Ectodermal cell (in vitro differentiated cells): ENCODE results near the gene CCDC86.
"Not testable (repeated sequence)": the region's sequence is repeated elsewhere in the genome, so short reads cannot be mapped to it uniquely, and the experiment has no call there.

Experiments used
- H3K27ac ChIP-seq: 2 replicates; pipeline ENCODE4 v1.7.0; 2013; ENCODE audit warnings: mild to moderate bottlenecking, low read depth, low read length; ENCODE audit not compliant: insufficient read depth, poor library complexity, severe bottlenecking
- H3K27me3 ChIP-seq: 2 replicates; pipeline ENCODE4 v1.7.0; 2013; ENCODE audit warnings: mild to moderate bottlenecking, low read length; ENCODE audit not compliant: insufficient read depth, control insufficient read depth, poor library complexity, severe bottlenecking
- H3K36me3 ChIP-seq: one replicate; pipeline ENCODE4 v1.7.0; 2013; ENCODE audit warnings: low read length; ENCODE audit not compliant: control insufficient read depth, insufficient read depth
- H3K4me1 ChIP-seq: one replicate; pipeline ENCODE4 v1.7.0; 2013; ENCODE audit warnings: low read length; ENCODE audit not compliant: control insufficient read depth, insufficient read depth
- H3K4me3 ChIP-seq: 2 replicates; pipeline ENCODE4 v1.7.0; 2013; ENCODE audit warnings: low read depth, low read length, control low read depth; ENCODE audit not compliant: insufficient read depth
- H3K9me3 ChIP-seq: 2 replicates; pipeline ENCODE4 v1.7.0; 2013; ENCODE audit warnings: mild to moderate bottlenecking, low read length, moderate library complexity; ENCODE audit not compliant: control insufficient read depth
- whole genome bisulfite sequencing, 2 experiments: methylation state at CpG; one replicate each; pipeline ENCODE4 v1.1.7; 2013; ENCODE audit warnings: missing lambda C conversion rate in 2 of 2; 5-methylcytosine and 5-hydroxymethylcytosine counted together

The CCDC86 gene

GRCh38 chr11:60810151-60810550 is 31.8 kb upstream of the CCDC86 start:
- WGBS, 2 experiments, result 92 to 94% methylated on average over 4 of the region's 4 CpGs
- Histone ChIP-seq H3K27me3 (no peaks in the 10 kb centered on the region), H3K9me3 (no peaks in the 10 kb centered on the region), H3K4me1 (no peaks in the 10 kb centered on the region), H3K27ac (no peak overlapping the region), H3K4me3 (no peak overlapping the region), H3K36me3 (no peaks in the 10 kb centered on the region)

- H3K27me3 ChIP-seq, result no peaks in the 10 kb centered on the region
- no peaks in the 10 kb centered on the region for H3K9me3 ChIP-seq
- H3K27ac ChIP-seq, result no peak overlapping the region
- no peaks in the 10 kb centered on the region for H3K4me1 ChIP-seq
- H3K36me3 ChIP-seq, result no peaks in the 10 kb centered on the region
- no peak overlapping the region for H3K4me3 ChIP-seq
- 86 to 89% methylated on average over 8 of the region's 8 CpGs for WGBS, 2 experiments
Observed at GRCh38 chr11:60810569-60810968, 31.3 kb upstream of the CCDC86 start.

GRCh38 chr11:60813324-60813723 is 28.6 kb upstream of the CCDC86 start:
- Histone ChIP-seq H3K36me3 (no peaks in the 10 kb centered on the region), H3K9me3 (no peaks in the 10 kb centered on the region), H3K4me3 (no peak overlapping the region), H3K27me3 (no peaks in the 10 kb centered on the region), H3K27ac (no peak overlapping the region), H3K4me1 (no peaks in the 10 kb centered on the region)
- 86 to 94% methylated on average over 1 of the region's 1 CpG for WGBS, 2 experiments

- no peak overlapping the region for H3K27ac ChIP-seq
- no peaks in the 10 kb centered on the region for H3K36me3 ChIP-seq
- H3K27me3 ChIP-seq, result no peaks in the 10 kb centered on the region
- no peak overlapping the region for H3K4me3 ChIP-seq
- no peaks in the 10 kb centered on the region for H3K9me3 ChIP-seq
- 84 to 88% methylated on average over 2 of the region's 2 CpGs for WGBS, 2 experiments
- no peaks in the 10 kb centered on the region for H3K4me1 ChIP-seq
Observed at GRCh38 chr11:60814112-60814511, 27.8 kb upstream of the CCDC86 start.

GRCh38 chr11:60816590-60817157 is 25.2 kb upstream of the CCDC86 start:
- Histone ChIP-seq H3K36me3 (no peaks in the 10 kb centered on the region), H3K9me3 (no peaks in the 10 kb centered on the region)
- 97 to 98% methylated on average over 2 of the region's 2 CpGs for WGBS, 2 experiments

GRCh38 chr11:60818057-60818456 is 23.9 kb upstream of the CCDC86 start:
- no peak overlapping the region for H3K4me3 ChIP-seq
- no peaks in the 10 kb centered on the region for H3K36me3 ChIP-seq
- no peak overlapping the region for H3K27ac ChIP-seq
- no peaks in the 10 kb centered on the region for H3K9me3 ChIP-seq
- H3K4me1 ChIP-seq, result no peaks in the 10 kb centered on the region
- 85 to 88% methylated on average over 4 of the region's 4 CpGs for WGBS, 2 experiments
- H3K27me3 ChIP-seq, result no peaks in the 10 kb centered on the region

More at GRCh38 chr11:60816590-60817157, 25.2 kb upstream of the CCDC86 start:
- Histone ChIP-seq H3K4me1 (no peaks in the 10 kb centered on the region), H3K27ac (no peak overlapping the region), H3K27me3 (no peaks in the 10 kb centered on the region), H3K4me3 (no peak overlapping the region)

- H3K36me3 ChIP-seq, result no peaks in the 10 kb centered on the region
Observed at GRCh38 chr11:60821827-60822599, 19.9 kb upstream of the CCDC86 start.

GRCh38 chr11:60823745-60824306 is 18.1 kb upstream of the CCDC86 start:
- 92 to 94% methylated on average over 5 of the region's 5 CpGs for WGBS, 2 experiments
- H3K4me3 ChIP-seq, H3K4me1 ChIP-seq, H3K27me3 ChIP-seq, H3K36me3 ChIP-seq, H3K27ac ChIP-seq, H3K9me3 ChIP-seq: not testable (repeated sequence)

More at GRCh38 chr11:60821827-60822599, 19.9 kb upstream of the CCDC86 start:
- no peaks in the 10 kb centered on the region for H3K27me3 ChIP-seq
- H3K9me3 ChIP-seq, result no peaks in the 10 kb centered on the region
- H3K27ac ChIP-seq, result no peak overlapping the region
- no peaks in the 10 kb centered on the region for H3K4me1 ChIP-seq
- 89 to 90% methylated on average over 15 of the region's 15 CpGs for WGBS, 2 experiments
- H3K4me3 ChIP-seq, result no peak overlapping the region

- H3K4me3 ChIP-seq, result no peak overlapping the region
- no peaks in the 10 kb centered on the region for H3K27me3 ChIP-seq
- 90 to 91% methylated on average over 5 of the region's 5 CpGs for WGBS, 2 experiments
- no peaks in the 10 kb centered on the region for H3K4me1 ChIP-seq
- H3K9me3 ChIP-seq, result no peaks in the 10 kb centered on the region
- no peaks in the 10 kb centered on the region for H3K36me3 ChIP-seq
- H3K27ac ChIP-seq, result no peak overlapping the region
Observed at GRCh38 chr11:60825118-60825517, 16.8 kb upstream of the CCDC86 start.

GRCh38 chr11:60825790-60826189 is 16.1 kb upstream of the CCDC86 start:
- Histone ChIP-seq H3K27ac (no peak overlapping the region), H3K4me1 (no peaks in the 10 kb centered on the region), H3K9me3 (no peaks in the 10 kb centered on the region)

More at GRCh38 chr11:60825790-60826189, 16.1 kb upstream of the CCDC86 start:
- no peaks in the 10 kb centered on the region for H3K27me3 ChIP-seq
- no peak overlapping the region for H3K4me3 ChIP-seq
- H3K36me3 ChIP-seq, result no peaks in the 10 kb centered on the region
- WGBS, 2 experiments, result 85% methylated on average over 6 of the region's 6 CpGs
